Non-pigmented ciliary epithelial cell (primary cell): Measurements from ENCODE around the gene SCYGR7.

Experiments used
- DNase-seq: peaks from one replicate; pipeline ENCODE4 v3.0.0-alpha.2; 2010; ENCODE audit warnings: low read depth

Gene SCYGR7

DNA sequence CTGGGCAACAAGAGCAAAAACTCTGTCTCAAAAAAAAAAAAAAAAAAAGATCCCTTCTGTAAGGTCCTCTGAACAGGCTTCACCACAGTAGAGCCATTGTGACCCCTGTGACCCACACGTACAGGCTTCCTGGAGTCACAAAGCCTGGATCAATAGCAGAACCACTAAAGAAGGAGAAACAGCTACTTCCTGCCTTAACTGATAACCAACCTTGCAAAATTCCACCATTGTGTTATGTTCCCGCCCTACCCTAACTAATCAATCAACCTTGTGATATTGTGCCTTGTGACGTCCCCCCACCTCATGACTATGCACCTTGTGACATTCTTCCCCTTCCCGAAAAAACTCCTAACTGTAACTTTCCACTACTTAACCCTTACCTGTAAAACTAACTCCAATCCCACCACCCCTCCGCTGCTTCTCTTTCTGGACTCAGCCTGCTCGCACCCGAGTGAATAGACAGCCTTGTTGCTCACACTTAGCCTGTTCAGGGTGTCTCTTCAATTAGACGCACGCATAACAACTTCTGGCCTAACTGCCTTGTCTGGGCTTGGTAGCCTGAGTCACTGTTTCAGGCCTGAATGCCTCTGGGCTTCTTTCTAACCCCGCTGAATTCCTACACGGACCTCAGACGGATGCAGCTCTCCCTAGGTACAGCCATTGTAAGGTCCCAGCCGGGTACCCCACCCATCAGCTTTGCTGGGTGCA is 31.4 kb downstream of the SCYGR7 start:
- DNase-seq, result peak; percentile 22

DNA sequence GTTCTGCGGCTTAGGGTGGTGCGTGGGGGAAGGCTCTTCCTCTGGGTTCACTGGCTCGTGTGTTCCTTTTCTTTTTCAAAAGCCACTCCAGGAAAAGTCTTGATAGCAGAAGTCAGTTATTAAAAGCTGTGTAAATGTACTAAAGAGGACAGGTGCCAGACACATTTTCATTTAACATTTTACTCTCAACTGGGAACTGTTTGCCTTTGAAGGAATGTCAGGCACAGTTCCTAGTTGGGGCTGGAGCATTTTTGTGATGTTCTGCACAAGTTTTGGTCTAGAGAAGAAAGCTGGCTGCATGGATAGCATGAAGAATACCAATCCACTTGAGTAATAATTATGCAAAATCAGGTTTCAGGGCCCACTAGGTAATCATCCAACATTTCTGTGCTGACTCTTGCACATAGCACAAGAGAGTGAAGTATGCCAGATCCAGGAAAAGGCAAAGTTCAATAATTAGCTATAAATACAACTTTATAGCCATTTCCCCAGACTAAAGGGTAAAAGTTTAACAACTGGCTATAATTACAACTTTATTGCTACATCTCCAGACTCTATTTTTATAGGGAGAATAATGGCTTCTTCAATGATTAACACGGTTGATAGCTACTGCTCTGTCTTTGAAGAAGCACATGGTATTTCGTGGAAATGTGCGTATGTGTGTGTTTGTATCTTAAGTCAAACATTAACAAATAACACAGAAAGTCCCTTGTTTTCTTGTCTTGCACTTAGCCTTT is 33.8 kb downstream of the SCYGR7 start:
- DNase-seq, result no peak

DNA sequence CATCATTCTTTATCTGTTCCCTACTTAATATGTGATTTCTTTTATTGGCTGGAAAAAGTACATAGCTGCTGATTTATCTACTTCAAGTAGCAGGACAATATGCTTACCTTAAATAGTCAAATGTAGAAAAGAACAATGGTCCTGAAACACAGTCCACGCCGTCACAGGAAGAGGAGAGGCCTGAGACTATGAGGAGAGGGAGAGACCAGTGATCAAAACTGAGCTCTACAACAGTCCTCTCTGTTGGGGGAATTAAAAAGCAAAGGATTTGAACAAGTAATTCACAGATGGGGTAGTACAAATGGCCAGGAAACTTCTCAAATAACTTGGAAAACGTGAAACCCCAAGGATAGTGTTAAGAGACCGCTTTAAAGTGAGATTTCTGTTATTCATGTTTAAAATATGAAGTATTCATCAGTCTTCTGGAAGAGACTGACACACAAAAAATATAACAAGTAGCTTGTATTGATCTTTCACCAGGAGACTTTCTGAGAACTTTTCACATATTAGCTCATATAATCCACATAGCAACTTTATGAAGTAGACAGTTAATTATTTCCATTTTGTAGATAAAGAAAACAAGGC is 37.7 kb downstream of the SCYGR7 start:
- no peak for DNase-seq

DNA sequence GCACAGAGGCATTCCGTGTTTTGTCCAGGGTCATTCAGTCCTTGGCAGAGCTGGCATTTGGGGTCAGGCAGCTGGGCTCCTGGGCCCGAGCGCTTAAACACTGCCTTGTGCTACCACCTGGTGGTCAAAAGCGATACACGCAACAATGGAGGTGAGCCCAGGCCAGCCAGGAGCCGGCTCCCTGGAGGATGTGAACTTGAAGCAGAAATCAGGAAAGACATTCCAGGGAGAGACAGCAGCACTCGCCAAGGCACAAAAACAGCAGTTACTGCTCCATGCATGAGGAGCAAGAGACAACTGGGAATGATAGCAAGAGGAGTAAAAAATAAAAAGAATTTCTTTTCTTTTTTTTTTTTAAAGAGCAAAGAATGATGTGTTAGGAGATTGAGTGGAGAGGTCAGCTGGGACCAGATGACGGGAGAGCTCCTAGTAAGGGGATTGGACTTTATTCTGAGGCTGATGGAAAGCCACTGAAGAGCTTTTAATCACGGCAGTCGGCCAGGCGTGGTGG is 38.3 kb downstream of the SCYGR7 start:
- peak; percentile 28 for DNase-seq

DNA sequence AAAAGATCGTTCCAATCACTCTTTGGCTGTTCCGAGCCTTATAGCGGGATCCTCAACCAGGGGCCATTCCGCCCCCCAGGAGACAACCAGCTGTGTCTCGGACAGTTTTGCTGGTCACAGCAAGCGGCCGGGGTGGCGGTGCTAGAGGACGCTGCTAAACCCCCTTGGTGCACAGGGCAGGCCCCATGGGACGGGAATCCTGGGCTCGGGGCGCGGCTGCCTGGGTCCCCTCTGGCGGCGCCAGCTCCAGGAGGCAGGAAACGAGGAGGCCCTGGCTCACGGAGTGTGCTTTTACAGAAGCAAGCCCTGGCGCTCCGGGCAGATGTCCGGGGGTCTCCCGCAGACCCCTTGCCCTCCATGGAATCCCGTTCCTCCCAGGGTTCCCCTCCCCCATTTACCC is 39.7 kb downstream of the SCYGR7 start:
- DNase-seq, result no peak

DNA sequence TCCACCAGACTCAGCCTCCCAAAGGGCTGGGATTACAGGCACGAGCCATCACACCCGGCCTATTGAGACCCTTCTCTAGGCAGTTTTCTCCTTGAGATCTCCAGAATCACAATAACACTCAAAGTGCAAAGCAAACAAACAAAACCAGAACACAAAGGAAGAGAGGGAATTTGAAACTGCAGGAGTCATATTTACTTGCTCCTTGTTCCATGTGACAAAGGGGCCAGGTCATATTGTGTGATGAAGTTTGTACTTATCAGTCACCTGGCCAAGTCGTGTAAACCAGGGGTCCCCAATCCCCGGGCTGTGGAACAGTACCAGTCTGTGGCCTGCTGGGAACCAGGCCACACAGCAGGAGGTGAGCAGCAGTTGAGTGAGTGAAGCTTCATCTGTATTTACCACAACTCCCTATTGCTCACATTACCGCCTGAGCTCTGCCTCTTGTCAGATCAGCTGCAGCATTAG is 44.1 kb downstream of the SCYGR7 start:
- no peak for DNase-seq

DNA sequence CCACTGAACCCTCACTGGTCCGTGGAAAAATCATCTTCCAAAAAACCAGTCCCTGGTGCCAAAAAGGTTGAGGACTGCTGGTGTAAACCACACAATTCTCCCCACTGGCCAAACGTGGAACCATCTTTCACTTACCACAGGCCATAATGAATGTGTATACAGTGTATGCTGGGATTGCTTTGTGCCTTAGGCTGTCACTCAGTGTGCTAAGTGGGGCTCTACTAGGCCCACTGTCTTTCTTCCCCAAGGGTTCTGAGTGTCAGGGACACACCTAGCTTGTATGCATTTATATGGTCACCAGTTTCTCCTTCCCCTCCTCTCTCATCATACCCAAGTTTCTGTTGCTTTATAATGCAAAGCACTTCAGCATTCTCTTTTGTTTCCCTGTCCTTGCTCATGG is 44.8 kb downstream of the SCYGR7 start:
- DNase-seq, result no peak

DNA sequence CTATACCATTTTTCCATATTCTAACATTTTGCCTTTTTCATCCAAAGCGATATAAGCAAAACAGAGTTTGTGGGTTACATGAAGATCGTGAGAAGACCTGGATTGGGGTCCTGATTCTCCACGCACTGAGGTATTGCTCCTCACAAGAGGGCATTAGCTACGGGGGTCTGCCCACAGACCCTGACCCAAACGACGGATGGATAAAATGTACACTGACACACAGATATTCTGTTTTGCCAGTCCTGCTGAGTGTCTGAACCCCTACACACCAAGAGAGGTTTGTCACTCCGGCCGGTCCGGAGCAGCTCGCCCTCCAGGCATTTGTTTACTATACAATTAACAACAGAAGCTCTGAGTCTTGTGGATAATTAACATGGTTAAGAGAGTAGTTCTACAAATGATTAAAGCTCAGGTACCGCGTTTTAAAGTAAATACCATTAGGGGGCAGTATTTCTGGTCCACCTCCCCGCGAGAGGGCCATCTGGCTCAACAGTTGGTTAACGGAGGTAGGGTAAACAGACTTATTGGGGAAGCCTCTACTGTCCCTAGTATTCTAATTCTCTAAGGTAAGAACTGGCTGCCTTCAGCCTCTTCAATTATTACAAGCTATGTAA is 46.0 kb downstream of the SCYGR7 start:
- DNase-seq, result no peak

DNA sequence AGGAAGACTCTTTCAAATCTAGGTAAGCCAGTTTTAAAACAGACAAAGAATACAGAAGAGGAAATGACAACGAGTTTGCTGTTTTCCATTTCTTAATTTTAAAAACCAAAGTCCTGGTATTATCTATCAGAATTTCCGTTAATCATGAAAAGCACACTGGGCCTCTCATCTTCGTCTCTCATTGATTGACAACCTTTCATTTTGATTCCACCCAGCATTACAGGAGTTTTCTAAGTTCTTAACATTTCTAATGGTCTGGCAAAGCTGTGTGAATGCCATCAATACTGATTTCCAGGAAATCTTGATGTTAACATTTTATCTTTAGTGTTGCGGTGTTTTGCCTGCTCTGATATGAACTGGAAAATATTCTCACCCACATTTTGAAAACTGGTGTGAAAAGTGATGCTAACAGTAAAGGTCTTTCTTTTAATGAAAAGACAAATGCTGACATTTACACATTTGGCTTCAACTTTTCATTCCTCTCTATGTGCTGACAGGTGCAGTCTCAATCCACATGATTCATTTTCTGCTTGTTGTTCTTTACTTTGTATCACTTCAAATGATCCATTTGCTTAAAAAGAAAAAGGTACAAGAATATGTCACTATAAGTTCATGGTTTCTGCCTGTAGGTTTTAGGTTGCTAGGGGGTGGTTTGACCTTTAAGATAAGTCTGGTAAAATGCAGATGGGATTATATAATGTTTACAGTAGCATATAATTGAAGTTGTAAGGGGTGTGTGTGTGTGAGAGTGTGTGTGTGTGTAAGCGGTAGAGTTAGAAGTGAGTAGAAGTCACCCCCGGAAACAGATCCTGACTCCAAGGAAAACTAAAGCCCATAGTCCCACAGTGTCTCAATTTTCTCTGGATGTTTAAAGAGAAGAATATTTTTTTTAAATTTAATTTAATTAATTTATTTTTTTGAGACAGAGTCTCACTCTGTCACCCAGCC is 47.0 kb downstream of the SCYGR7 start:
- no peak for DNase-seq
